Measurements from ENCODE around the gene CTNNA2.

DNA sequence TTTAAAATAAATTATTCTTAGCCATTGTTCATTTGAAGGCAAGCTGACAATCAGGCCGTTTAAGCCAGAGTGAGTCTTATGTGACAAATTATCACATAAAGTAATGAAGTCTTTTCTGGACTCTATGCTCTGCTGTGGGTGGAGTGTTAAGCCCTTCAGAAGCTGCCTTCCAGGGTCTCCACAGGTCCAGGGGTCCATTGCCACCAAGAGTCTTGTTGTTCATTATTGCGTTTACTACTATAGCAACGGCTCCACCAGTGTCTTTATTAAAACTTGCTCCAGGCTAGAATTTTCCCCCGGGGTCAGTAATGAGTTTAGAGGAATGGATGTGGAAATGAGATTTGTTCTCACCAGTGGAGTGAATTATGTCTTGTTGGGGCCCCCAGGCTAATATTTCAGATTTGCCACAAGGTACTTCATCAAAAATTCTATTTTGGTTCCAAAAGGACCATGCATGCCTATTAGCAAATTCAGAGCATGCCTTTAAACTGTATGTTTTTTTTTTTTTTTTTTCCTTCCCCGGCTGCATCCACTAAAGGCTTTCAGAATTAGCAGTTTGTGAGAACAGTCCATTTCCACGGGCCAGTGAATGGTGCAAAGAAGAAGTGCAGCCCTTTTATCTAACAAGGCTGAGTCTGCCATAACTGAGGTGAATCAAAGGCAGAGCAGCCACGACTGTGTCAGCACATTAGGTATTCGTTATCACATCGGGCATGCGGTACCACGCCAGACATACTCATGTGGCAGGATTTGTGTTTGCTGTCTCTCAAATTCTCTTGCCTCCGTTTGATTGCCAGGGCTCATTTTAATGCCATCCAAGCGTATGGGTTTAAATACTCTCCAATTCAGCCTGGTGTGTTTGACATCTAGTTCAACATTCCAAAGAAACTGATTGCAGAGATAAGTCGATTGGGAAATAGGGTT lies 817.9 kb downstream of the CTNNA2 start:
- TF ChIP-seq POLR2A (IDR thresholded peaks at IDR 0.05; ENCODE audit: low read depth, low read length), result no peak
- no peak for TF ChIP-seq POLR2AphosphoS5 (IDR thresholded peaks at IDR 0.05; ENCODE audit: low read depth, low read length)
